ENCODE results near the gene PPM1E.
"Not testable (repeated sequence)": the region's sequence is repeated elsewhere in the genome, so short reads cannot be mapped to it uniquely, and the experiment has no call there.

PPM1E gene

GRCh38 chr17:58840820-58841612 lies 85.4 kb downstream of the PPM1E start:
- DNase-seq (ENCODE audit: low read depth) = no peak

DNA sequence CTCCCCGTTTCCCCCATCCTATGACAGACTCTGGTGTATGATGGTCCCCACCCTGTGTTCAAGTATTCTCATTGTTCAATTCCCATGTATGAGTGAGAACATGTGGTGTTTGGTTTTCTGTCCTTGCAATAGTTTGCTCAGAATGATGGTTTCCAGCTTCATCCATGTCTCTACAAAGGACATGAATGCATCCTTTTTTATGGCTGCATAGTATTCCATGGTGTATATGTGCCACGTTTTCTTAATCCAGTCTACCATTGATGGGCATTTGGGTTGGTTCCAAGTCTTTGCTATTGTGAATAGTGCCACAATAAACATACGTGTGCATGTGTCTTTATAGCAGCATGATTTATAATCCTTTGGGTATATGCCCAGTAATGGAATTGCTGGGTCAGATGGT lies 90.8 kb downstream of the PPM1E start:
- not testable (repeated sequence) for DNase-seq (ENCODE audit: low read depth)

DNA sequence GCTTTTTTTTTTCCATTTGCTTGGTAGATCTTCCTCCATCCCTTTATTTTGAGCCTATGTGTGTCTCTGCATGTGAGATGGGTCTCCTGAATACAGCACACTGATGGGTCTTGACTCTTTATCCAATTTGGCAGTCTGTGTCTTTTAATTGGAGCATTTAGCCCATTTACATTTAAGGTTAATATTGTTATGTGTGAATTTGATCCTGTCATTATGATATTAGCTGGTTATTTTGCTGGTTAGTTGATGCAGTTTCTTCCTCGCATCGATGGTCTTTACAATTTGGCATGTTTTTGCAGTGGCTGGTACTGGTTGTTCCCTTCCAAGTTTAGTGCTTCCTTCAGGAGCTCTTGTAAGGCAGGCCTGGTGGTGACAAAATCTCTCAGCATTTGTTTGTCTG lies 94.5 kb downstream of the PPM1E start:
- DNase-seq (ENCODE audit: low read depth) = not testable (repeated sequence)

GRCh38 chr17:58865301-58865700 lies 109.6 kb downstream of the PPM1E start:
- no peak for DNase-seq (ENCODE audit: low read depth)

- peak; percentile 2 for DNase-seq (ENCODE audit: low read depth)
These were observed 115.1 kb downstream of the PPM1E start for GRCh38 chr17:58870747-58871146.

DNA sequence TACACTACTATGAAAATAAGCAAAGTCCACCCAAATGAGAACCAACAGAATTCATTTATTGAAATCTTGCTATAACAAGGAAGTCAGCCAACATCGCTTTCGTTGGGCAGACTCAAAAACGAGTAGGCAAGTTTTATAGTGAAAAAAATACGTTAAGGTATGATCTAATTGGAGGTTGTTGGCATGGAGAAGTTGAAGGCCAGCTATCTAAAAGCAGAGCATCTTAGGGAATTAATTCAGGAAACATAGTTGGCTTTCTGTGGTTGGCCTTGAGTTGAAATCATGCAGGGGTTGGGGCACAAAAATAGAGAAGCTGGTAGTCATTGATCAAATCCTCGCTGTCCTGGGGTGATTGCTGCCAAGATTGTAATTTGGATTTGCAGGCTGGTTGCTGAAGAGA lies 118.3 kb downstream of the PPM1E start:
- no peak for DNase-seq (ENCODE audit: low read depth)

DNA sequence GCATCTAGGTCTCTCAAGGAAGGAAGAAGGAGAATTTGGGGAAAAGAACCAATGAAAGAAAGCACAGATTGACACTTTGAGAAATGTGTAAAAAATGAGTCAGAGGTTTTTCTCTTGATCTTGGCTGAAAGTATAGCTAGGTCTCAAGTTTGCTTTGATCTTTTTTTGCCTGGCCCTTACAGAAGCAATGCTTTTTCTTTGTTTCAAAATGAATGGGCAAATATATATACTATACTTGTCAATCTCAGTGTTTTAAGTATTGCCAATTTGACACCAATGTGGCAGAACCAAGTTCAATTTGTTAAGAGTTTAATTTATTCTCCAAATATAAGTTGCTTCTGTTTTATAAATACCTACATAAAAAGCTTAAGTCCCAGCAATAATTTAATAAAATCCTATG lies 119.6 kb downstream of the PPM1E start:
- no peak for DNase-seq (ENCODE audit: low read depth)

DNA sequence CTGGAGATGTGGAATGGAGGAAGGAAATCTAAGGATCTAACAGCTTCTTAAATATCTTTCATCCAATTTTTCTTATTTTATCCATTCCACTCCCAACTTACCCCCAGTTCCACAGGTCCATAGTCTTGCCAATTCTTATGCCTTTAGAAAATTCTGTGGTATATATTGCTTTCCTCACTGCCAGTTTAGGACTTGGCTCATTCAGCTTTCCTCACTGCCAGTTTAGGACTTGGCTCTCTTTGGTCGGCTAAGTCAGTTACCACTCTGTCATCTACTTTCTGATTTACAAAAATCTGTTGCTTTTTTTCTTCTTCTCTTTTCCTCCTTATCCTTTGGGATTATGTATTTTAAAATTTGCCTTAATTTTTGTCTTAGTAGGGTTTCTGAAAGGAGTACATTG lies 128.5 kb downstream of the PPM1E start:
- DNase-seq (ENCODE audit: low read depth) = no peak

DNA sequence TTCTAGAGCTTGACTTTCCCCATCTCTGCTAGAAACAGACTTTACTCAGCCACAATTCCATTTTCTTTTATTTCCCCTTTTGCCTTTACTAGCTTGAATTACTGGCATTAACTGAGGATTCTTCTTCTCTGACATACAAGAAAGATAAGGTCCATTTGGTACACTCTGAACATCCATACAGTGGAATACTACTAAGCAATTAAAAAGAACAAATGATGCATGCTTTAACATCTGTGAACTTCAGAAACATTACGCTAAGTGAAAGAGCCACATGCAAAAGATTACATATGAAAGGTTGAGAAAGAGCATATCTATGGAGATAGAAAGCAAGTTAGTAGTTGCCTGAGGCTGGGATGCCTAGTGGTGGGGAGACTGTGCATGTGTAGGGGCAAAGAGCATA lies 130.9 kb downstream of the PPM1E start:
- DNase-seq (ENCODE audit: low read depth) = no peak

DNA sequence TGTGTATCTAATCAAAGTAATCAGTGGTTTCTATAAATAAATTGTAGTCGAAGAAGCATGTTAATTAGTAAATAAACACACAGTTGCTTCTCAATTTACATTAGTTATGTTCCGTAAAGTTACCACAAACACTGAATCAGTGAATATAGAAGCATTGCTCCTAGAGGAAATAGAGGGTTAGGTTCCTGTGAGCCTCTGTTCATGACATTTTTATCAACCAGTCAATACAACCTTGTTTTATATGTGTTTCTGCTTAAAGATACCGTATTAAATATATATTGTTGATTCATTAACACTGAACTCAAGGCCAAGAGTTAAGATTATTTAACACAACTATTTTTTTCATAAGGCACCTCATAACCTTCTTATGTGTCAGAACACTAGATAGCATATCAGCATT lies 134.3 kb downstream of the PPM1E start:
- no peak for DNase-seq (ENCODE audit: low read depth)

DNA sequence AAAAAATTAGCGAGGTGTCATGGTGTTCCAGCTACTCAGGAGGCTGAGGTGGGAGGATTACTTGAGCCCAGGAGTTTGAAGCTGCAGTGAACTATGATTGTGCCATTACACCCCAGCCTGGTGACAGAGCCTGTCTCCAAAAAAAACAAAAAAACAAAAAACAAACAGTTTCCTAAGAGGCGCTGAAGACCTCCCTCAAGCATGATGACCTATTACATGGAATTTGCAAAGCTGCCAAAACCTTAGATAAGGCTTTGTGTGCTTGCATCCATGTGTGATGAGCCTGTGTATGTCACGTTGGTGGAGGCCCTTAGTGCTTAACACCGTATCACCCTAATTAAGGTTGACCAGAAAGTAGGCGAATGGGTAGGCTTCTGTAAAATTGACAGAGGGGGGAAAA lies 143.5 kb downstream of the PPM1E start:
- no peak for DNase-seq (ENCODE audit: low read depth)

GRCh38 chr17:58902322-58902721 lies 146.7 kb downstream of the PPM1E start:
- no peak for DNase-seq (ENCODE audit: low read depth)

GRCh38 chr17:58911741-58912343 lies 156.2 kb downstream of the PPM1E start:
- no peak for DNase-seq (ENCODE audit: low read depth)

GRCh38 chr17:58913552-58913951 lies 157.9 kb downstream of the PPM1E start:
- DNase-seq (ENCODE audit: low read depth) = no peak

DNA sequence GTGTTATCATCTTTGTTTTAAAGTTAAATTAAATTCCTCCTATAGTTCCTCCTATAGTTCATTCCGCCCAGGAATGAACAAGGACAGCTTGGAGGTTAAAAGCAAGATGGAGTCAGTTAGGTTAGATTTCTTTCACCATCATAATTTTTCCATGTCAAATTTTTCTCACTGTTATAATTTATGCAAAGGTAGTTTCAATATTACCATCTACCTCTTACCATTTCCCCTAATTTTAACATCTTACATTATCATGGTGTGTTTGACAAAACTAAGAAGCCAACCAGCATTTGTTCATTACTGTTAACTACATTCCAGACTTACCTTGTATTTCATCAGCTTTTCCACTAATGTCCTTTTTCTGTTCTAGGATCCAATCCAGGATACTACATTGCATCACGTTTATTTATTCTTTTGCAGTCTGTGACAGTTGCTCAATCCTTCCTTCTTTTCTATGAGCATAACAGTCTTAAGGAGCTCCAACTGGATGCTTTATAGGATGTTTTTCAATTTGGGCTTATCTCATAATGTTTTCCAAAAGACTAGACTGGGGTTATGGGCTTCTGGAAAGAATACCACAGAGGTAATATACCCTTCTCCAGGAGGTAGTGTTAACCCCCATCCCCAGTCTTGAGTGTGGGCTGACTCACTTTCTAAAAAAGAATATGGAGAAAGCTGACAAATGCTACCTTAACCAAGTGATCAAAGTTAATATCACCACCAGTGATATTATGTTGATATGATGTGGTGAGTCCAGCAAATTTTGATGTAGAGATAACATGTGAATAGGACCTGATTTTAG lies 158.5 kb downstream of the PPM1E start:
- DNase-seq (ENCODE audit: low read depth) = peak; percentile 64

- no peak for DNase-seq (ENCODE audit: low read depth)
These were observed 161.6 kb downstream of the PPM1E start for GRCh38 chr17:58917228-58917627.

- no peak for DNase-seq (ENCODE audit: low read depth)
These were observed 162.4 kb downstream of the PPM1E start for GRCh38 chr17:58918072-58918471.

DNA sequence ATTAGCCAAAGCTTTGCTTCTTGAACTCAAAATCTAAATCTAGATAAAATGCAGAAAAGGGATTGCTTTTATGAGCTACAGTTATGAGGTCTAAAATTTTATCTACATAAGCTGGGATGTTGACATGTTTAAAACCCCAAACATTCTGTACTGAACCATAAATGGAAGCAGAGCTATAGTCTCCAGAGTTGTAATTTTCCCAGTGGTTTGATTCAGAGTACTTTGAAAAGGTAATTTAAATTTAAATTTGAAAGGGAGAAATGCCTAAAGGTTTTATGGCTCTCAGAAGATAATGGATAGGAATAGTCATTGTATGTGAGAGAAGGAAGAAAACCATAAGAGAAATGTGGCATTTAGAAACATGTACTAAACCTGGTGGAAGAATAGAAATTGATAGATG lies 163.2 kb downstream of the PPM1E start:
- DNase-seq (ENCODE audit: low read depth) = no peak

DNA sequence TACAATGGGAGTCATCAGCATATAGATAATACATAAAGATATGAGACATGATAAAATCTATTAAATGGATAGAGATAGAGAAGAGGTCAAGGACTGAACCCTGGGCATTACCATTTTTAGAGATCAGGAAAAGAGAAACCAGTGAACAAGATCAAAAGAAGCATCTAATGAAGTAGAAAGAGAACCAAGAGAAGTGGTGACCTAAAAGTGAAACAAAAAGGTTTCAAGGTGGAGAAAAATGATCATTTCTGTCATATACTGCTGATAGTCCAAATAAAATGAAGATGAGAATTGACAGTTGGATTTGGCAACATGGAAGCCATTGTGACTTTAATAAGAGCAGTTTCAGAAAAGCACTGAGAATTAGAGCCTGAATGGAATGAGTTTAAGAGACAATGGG lies 165.1 kb downstream of the PPM1E start:
- DNase-seq (ENCODE audit: low read depth) = no peak

DNA sequence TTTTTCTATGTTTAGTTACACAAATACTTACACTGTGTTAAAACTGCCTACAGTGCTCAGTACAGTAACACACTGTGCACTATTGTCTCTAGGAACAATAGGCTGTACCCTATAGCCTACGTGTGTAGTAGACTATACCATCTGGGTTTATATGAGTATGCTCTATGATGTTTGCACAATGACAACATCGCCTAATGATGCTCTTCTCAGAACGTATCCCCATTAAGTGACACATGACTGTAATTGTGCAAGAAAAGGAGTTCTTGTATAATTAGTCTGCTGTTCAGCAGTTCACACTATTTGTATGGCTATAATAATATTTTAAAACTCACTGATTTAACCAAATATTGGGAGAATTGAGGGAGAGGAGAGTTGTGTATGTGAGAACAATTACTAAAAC lies 177.3 kb downstream of the PPM1E start:
- no peak for DNase-seq (ENCODE audit: low read depth)

GRCh38 chr17:58936295-58936694 lies 180.6 kb downstream of the PPM1E start:
- DNase-seq (ENCODE audit: low read depth) = no peak

GRCh38 chr17:58944166-58944565 lies 188.5 kb downstream of the PPM1E start:
- no peak for DNase-seq (ENCODE audit: low read depth)

DNA sequence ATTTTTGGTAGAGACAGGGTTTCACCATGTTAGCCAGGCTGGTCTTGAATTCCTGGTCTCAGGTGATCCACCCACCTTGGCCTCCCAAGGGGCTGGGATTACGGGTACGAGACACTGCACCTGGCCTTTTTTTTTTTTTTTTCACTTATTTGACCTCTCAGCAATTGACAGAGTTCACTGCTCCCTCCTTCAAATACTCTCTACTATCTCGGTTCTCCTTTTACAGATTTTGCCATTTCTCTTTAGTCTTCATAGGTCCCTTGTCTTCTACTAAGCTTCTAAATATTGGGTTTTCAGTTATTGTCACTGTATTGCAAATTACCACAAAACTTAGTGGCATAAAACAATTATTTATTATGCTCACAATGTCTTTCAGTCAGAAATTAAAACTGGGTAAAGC lies 191.8 kb downstream of the PPM1E start:
- DNase-seq (ENCODE audit: low read depth) = no peak

All from iris pigment epithelial cell (primary cell).